GM19023 (cell line): Measurements from ENCODE around the gene CYP2W1.
A peak's percentile ranks its signal among the peaks of the same experiment; 100 is the strongest.

ENCODE experiments used
- ATAC-seq: cut with Tn5 transposase; IDR thresholded peaks from one replicate; pipeline ENCODE4 v1.9.1; 2021; ENCODE audit warnings: mild to moderate bottlenecking, moderate library complexity; ENCODE audit not compliant: unreplicated experiment

The CYP2W1 gene

GRCh38 chr7:1011297-1012003 lies 28.5 kb downstream of the CYP2W1 start:
- no peak for ATAC-seq

DNA sequence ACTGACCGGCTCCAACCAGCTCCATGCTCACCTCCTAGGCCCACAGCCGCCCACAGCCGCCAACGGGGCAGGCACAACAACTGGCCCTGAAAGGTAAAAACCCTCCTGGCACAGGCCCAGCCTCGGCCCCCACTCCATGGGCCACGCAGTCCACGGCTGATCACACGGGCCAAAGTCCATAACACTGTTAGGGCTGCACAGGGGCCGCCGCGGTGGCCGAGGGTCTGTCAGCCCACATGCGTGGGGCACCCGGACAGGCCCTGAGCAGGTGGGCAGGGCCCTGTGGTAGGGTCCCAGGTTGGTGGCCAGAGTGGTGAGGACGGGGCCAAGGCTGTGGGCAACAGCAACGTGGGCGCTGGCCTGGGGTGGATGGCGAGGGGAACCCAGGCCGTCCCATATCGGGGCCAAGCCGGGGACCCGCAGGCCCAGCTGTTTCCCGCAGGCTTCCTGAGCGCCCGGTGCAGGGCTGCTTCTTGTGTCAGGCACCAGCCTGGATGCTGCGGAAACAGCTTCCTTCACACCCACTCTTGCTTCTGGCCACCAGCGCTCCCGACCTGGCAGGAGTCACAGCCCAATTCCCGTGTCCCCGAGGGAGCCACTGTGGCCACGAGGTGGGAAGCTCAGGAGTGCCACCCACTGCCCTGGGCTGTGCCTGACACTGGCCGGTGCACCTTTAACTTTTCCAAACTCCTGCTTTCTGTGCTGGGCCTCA lies 29.2 kb downstream of the CYP2W1 start:
- ATAC-seq = no peak

DNA sequence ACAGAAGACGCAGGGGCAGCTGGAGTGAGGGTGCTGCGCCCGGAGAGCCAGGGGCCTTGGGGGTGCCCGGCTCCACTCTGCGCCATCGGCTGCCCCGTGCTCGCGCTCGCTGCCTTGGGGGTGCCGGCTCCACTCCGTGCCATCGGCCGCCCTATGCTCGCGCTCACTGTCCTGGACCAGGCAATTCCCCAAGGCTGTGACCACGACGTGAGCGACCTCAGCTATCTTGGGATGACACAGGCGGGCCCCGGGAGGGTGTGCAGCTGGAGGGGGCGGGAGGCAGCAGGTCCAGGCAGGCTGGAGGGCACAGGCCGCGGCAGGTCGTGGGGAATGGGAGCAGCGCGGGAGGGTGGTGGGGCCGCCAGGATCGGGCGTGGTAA lies 29.7 kb downstream of the CYP2W1 start:
- ATAC-seq = no peak

- no peak for ATAC-seq
Measured at GRCh38 chr7:1013581-1013980, 30.6 kb downstream of the CYP2W1 start.

DNA sequence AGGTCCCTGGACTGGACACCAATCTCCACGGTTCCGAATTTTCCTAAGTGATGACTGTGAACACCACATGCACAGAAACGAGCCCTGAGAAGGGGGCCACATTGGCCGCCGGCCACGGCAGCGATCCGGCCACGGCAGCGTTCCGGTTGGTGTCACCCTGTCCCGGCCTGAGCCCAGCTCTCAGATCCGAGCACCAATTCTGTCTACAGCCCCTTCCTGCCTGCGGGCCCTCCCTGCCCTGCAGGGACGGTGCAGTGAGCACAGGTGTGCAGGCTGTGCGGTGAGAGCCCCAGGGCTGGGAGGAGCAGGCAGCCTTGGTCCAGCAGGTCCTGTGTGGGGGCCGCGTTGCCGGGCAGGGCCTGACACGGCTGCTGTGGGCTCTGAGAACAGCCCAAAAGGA lies 31.7 kb downstream of the CYP2W1 start:
- no peak for ATAC-seq

GRCh38 chr7:1015196-1016121 lies 32.5 kb downstream of the CYP2W1 start:
- no peak for ATAC-seq

- ATAC-seq = no peak
Measured at GRCh38 chr7:1016577-1017531, 33.9 kb downstream of the CYP2W1 start.

DNA sequence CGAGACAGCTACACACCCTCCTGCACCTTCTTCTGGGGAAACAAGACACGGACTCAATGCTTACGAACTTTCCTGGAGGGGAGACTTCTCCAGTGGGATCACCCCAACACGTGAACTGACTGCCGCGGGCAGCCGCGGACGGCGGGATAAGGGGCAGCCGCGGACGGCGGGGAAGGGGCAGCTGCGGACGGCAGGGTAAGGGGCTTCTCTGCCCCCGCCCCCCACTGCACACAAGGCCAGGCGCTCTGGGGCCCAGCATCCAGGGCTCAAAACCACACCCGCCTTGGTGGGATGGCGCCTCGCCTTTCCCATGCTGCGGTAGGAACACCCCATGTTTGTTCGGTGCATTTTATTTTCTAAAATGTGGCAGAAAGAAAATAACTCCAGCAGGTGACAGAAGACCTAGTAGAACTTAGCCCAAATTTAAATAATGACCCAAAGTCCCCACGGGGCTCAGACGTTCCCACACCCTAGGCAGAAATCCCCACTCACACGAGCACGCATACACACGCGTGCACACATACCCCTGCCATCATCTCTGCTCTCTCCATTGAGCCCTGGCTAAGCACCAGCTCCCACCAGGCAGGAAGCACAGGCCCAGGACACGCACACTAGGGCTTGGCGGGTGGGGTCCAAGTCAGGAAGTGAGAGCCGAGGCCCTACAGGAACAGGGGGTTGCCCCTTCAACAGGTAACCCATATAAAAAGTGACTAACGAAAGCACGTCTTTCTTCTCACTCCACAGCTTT lies 34.8 kb downstream of the CYP2W1 start:
- ATAC-seq = no peak

DNA sequence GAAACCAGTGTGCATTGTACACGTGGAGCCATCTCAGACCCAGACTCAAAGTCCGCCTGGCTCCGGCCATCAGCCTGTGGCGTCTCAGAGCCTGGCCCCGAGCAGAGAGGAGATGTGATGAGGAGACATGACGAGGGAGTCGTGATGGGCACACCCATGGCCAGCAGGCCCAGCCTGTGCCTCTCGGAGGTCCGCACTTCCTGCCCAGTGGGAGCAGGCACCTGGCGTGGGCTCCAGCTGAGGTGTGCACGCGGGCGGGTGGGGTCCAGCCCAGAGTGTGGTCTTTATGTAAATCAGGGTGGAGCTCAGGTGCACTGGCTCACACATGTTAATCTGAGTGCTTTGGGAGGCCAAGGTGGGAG lies 35.3 kb downstream of the CYP2W1 start:
- ATAC-seq = no peak

DNA sequence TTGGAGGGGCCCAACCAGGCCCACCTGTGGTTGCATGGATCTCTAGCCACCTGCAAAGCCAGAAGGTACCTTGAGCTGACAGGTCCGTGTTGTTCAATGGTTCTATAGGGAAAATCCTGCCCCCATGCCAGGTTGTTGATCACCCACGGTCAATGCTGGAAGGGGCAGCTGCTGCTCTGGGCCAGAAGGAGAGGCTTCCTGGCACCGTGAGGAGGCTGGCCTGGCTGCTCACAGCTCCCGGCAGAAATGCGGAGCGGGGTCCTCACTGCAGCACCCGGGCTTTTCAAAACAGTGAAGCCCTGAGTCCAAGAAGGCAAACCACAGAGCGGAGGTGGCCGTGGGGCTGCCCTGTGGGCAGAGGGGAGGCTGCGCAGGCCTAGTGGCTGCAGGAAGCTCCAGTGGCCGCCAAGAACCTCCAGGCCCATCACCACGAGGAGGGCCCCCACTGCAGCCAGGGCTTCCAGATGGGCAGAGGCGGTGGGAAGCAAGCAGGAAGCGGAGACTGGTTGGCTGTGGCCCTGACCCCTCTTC lies 36.3 kb downstream of the CYP2W1 start:
- no peak for ATAC-seq

DNA sequence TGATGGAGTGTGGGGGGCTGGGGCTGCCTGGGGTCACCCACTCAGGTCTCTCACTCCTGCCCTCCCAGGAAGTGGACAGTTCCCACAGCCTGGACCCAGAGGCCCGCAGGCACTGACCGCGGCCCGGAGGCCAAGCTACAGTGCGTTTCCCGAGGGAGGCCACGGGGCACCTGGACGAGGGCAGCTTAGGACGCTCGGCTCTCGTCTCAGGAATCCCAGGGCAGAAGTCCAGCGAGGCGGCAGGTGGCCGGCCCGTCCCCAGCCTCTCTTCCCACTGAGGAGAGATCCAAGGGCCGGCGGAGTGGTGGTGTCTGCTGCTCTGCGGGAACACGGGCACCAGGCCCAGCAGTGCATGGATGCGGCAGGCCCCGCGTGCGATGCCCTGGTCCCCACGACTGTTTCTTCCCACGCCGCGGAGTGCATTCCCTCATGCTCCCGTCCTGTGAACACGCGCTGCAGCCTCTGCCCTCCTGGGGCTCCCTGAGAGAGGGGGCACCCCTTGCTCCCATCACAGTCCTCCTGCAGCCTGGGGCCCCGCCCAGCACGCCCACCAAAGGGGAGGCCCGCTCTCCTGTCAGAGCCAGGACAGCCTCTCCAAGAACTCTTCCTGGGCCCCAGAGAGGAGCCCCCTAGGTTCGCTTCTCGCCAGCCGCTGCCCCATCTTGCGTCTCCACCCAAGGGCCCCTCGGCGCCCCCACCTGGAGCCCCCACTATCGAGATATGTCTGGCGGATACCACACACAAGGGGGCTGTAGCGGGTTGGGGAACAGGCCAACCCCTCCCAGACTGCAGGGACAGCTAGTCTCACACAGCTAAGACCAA lies 37.0 kb downstream of the CYP2W1 start:
- no peak for ATAC-seq

- no peak for ATAC-seq
Measured at GRCh38 chr7:1020849-1021251, 37.9 kb downstream of the CYP2W1 start.

GRCh38 chr7:1021366-1021765 lies 38.4 kb downstream of the CYP2W1 start:
- ATAC-seq = no peak

DNA sequence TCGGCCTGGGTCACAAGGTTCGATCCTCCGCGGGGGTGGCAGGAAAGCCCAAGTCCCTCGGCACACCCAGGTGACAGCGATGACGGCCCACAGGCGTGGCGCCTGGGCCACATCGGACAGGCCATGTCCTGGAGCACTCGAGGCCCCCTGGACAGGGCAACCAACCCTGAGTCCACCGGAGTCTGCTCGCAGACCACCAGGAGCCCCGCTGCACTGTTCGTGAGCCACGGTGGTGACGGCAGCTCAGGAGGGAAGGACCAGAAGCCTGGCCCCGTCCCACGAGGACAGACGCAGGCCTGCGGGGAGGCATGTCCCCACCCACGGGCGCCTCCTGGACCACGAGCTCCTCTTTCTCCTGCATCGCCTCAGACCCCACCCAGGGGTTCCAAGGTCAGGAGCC lies 39.0 kb downstream of the CYP2W1 start:
- ATAC-seq = no peak

DNA sequence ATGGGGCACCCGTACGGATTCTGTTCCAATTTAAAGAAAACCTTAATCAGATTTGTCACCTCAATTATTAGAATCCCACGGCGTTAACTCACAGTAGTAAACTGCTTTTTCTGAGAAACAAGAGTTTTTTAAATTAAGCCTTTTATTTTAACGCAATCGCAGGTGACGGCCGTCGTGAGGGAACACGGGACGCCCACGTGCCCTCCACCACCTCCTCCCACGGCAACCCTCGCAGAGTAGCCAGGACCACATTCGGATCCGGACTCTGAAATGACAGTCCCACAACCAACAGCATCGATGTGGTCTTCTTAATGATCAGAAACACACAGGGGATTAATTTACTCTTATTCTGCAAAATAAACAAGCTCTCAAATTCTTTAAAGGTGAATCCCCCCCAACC lies 39.4 kb downstream of the CYP2W1 start:
- ATAC-seq = no peak

DNA sequence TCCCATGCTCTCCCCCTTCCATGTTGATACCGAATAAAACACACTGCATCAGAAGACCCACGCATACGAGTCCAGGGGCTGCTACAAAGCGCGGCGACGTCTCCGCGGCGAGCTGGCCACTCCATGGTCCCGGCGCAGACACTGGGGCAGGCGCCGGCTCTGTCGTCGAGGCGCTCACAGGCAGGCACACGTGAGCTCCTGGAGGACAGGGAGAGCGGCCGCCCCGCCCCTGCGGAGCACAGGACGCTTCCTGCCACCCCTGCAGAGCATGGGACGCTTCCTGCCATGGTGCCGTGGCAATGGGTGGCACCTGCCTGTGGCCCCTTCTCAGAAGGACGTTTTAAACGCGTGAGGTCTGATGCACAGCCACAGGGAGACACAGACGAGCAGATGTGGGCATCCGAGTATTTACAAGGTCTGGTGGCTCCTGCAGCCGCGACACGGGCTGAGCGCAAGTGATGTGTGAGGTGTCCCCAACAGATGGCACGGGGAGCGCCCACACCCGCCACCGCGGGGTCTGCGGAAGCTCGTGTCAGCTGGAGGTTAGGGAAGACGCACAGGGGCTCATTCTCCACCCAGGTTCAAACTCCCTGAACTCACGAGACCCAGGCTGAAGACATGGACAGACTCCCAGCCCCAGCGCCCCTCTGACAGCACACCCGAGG lies 40.0 kb downstream of the CYP2W1 start:
- no peak for ATAC-seq

DNA sequence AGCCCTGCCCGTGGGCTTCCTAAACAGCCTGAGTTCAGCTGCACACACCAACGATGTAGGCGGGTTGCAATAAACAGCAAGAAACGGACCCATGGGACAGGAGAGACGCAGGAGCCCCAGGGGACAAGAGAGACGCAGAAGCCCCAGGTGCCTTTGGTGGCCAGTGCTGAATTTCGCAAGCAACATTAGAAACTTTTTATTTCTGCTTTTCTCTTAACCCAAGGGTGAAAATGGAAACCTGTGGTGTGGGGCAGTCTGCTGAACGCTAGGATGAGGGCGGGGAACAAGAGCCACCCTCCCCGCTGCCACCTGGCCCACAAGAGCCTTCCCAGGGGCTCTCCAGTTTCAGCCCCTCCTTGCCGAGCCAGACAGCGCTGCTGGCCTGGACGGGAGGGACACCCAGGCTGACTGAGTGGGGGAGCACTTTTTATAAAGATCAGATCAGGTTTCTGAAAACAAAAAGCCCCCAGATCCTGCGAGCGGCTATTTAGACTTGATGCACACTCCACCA lies 41.4 kb downstream of the CYP2W1 start:
- ATAC-seq = peak; percentile 57
